H9 (cell line): ENCODE measurements around the gene B4GALT6. TPM values are rescaled to one million over a fixed set of nuclear protein-coding genes. Genes with fewer than 3 reads are reported as not detected.

Source experiments
- DNase-seq: peaks from one replicate; pipeline ENCODE4 v3.0.0-alpha.2; 2017
- H2AFZ ChIP-seq: one replicate; pipeline ENCODE4 v1.6.1; 2013; ENCODE audit warnings: mild to moderate bottlenecking, low read length, control low read depth, moderate library complexity
- H2AK5ac ChIP-seq: 2 replicates; pipeline ENCODE4 v1.6.1; 2013; ENCODE audit warnings: low read length, control low read depth, mixed read lengths; ENCODE audit not compliant: insufficient read length
- H2BK120ac ChIP-seq: one replicate; pipeline ENCODE4 v1.6.1; 2013; ENCODE audit warnings: low read depth, mild to moderate bottlenecking, low read length, control low read depth, inconsistent platforms; ENCODE audit not compliant: poor library complexity, severe bottlenecking
- H2BK12ac ChIP-seq: 2 replicates; pipeline ENCODE4 v1.6.1; 2013; ENCODE audit warnings: low read length, control low read depth, mixed read lengths, low read depth; ENCODE audit not compliant: insufficient read length
- H2BK15ac ChIP-seq: 2 replicates; pipeline ENCODE4 v1.6.1; 2013; ENCODE audit warnings: low read depth, low read length, control low read depth
- H2BK20ac ChIP-seq: one replicate; pipeline ENCODE4 v1.6.1; 2013; ENCODE audit warnings: low read depth, mild to moderate bottlenecking, low read length, control low read depth, inconsistent platforms; ENCODE audit not compliant: poor library complexity, severe bottlenecking
- H2BK5ac ChIP-seq: 2 replicates; pipeline ENCODE4 v1.6.1; 2013; ENCODE audit warnings: low read length, control low read depth, mixed read lengths; ENCODE audit not compliant: insufficient read length
- H3K14ac ChIP-seq: 2 replicates; pipeline ENCODE4 v1.6.1; 2013; ENCODE audit warnings: low read length, control low read depth; ENCODE audit not compliant: insufficient read depth
- H3K18ac ChIP-seq: 2 replicates; pipeline ENCODE4 v1.6.1; 2013; ENCODE audit warnings: low read depth, mild to moderate bottlenecking, mixed read lengths, low read length, control low read depth; ENCODE audit not compliant: insufficient read length
- H3K23ac ChIP-seq: 2 replicates; pipeline ENCODE4 v1.6.1; 2013; ENCODE audit warnings: low read length, control low read depth, mixed read lengths, low read depth; ENCODE audit not compliant: insufficient read length
- H3K23me2 ChIP-seq: 2 replicates; pipeline ENCODE4 v1.6.1; 2013; ENCODE audit warnings: low read depth, mild to moderate bottlenecking, mixed read lengths, low read length, control low read depth; ENCODE audit not compliant: insufficient read length, poor library complexity, severe bottlenecking
- H3K27ac ChIP-seq: 2 replicates; pipeline ENCODE4 v1.5.1; 2013; ENCODE audit warnings: low read length, control low read depth, mixed read lengths, low read depth; ENCODE audit not compliant: insufficient read length
- H3K27me3 ChIP-seq: 2 replicates; pipeline ENCODE4 v1.6.1; 2013; ENCODE audit warnings: low read length, control low read depth, inconsistent platforms; ENCODE audit not compliant: insufficient read depth
- H3K4ac ChIP-seq: 2 replicates; pipeline ENCODE4 v1.6.1; 2013; ENCODE audit warnings: low read depth, mild to moderate bottlenecking, control low read depth, inconsistent platforms, low read length, moderate library complexity
- H3K4me1 ChIP-seq: 2 replicates; pipeline ENCODE4 v1.6.1; 2013; ENCODE audit warnings: low read length, control low read depth, inconsistent platforms; ENCODE audit not compliant: insufficient read depth
- H3K4me2 ChIP-seq: 2 replicates; pipeline ENCODE4 v1.6.1; 2013; ENCODE audit warnings: low read length, control low read depth, mixed read lengths; ENCODE audit not compliant: insufficient read length, insufficient read depth
- H3K56ac ChIP-seq: 2 replicates; pipeline ENCODE4 v1.6.1; 2013; ENCODE audit warnings: low read depth, mild to moderate bottlenecking, mixed read lengths, low read length, control low read depth; ENCODE audit not compliant: insufficient read length
- H3K79me1 ChIP-seq: 2 replicates; pipeline ENCODE4 v1.6.1; 2013; ENCODE audit warnings: low read depth, mild to moderate bottlenecking, moderate library complexity, low read length, control low read depth, inconsistent platforms; ENCODE audit not compliant: insufficient read depth, poor library complexity, severe bottlenecking
- H3K79me2 ChIP-seq: 2 replicates; pipeline ENCODE4 v1.6.1; 2013; ENCODE audit warnings: low read length, control low read depth, inconsistent platforms; ENCODE audit not compliant: insufficient read depth
- H3K9ac ChIP-seq: 2 replicates; pipeline ENCODE4 v1.6.1; 2013; ENCODE audit warnings: low read length, control low read depth, mixed read lengths; ENCODE audit not compliant: insufficient read length; ENCODE audit errors: extremely low read depth
- H3K9me3 ChIP-seq: one replicate; pipeline ENCODE4 v1.6.1; 2013; ENCODE audit warnings: low read depth, low read length, inconsistent platforms; ENCODE audit not compliant: control insufficient read depth
- H3T11ph ChIP-seq: one replicate; pipeline ENCODE4 v1.6.1; 2013; ENCODE audit warnings: mild to moderate bottlenecking, low read length, control low read depth, inconsistent platforms
- H4K20me1 ChIP-seq: one replicate; pipeline ENCODE4 v1.6.1; 2013; ENCODE audit not compliant: control insufficient read depth, insufficient read length, insufficient read depth
- H4K5ac ChIP-seq: 2 replicates; pipeline ENCODE4 v1.6.1; 2013; ENCODE audit warnings: low read depth, mild to moderate bottlenecking, mixed read lengths, low read length, control low read depth; ENCODE audit not compliant: insufficient read length
- H4K8ac ChIP-seq: replicated peaks from 2 replicates; pipeline ENCODE4 v1.6.1; 2013; ENCODE audit warnings: low read length, control low read depth, mixed read lengths, low read depth; ENCODE audit not compliant: insufficient read length
- H4K91ac ChIP-seq: 2 replicates; pipeline ENCODE4 v1.6.1; 2013; ENCODE audit warnings: low read depth, mild to moderate bottlenecking, moderate library complexity, mixed read lengths, low read length, control low read depth; ENCODE audit not compliant: insufficient read length
- H3K27ac Mint-ChIP-seq, 3 experiments: 2 replicates in 2 of 3; 3 replicates in 1 of 3; pipeline ENCODE4 v1.8.0; 2020 to 2021; ENCODE audit warnings: mixed read lengths in 3 of 3, mild to moderate bottlenecking in 1 of 3, moderate library complexity in 1 of 3
- H3K27me3 Mint-ChIP-seq: 2 replicates; pipeline ENCODE4 v1.8.0; 2021; ENCODE audit warnings: low read depth, mild to moderate bottlenecking, moderate library complexity, mixed read lengths
- H3K36me3 Mint-ChIP-seq, 3 experiments: 2 replicates in 2 of 3; 3 replicates in 1 of 3; pipeline ENCODE4 v1.8.0; 2020 to 2021; ENCODE audit warnings: low read depth in 3 of 3, mixed read lengths in 3 of 3; ENCODE audit not compliant: insufficient read depth in 1 of 3
- H3K4me1 Mint-ChIP-seq, 2 experiments: 2 replicates each; pipeline ENCODE4 v1.8.0; 2020; ENCODE audit warnings: mixed read lengths in 2 of 2
- H3K4me3 Mint-ChIP-seq, 2 experiments: 2 replicates in 1 of 2; 3 replicates in 1 of 2; pipeline ENCODE4 v1.8.0; 2020 to 2021; ENCODE audit warnings: mild to moderate bottlenecking in 2 of 2, mixed read lengths in 2 of 2, moderate library complexity in 1 of 2
- H3K9me3 Mint-ChIP-seq, 2 experiments: 2 replicates in 1 of 2; 3 replicates in 1 of 2; pipeline ENCODE4 v1.8.0; 2020; ENCODE audit warnings: mild to moderate bottlenecking in 2 of 2, mixed read lengths in 2 of 2, moderate library complexity in 1 of 2
- CTCF ChIP-seq: fragments of 200-600 bp; sonication (generic); conservative IDR thresholded peaks from 3 replicates; pipeline ENCODE4 v1.8.0; 2021; ENCODE audit warnings: antibody characterized with exemption, mild to moderate bottlenecking
- WGBS: extraction: QIAGEN DNeasy Blood & Tissue Kit; methylation state at CpG from one replicate; pipeline ENCODE4 v1.1.7; 2013; ENCODE audit warnings: missing lambda C conversion rate, low lambda C conversion rate, mixed read lengths; ENCODE audit not compliant: insufficient read length; ENCODE audit errors: extremely low coverage; 5-methylcytosine and 5-hydroxymethylcytosine counted together
- total RNA-seq: library from RNA; stranded (reverse); gene quantifications from 2 replicates; pipeline ENCODE4 v1.2.1, GENCODE V29; 2021

Gene B4GALT6
- total RNA-seq, 1 experiment from 2014 or later = 34.1 TPM

- Histone ChIP-seq H2AFZ (no peak overlapping the region), H2BK20ac (no peak overlapping the region), H3K23me2 (no peaks in the 10 kb centered on the region), H3K4me2 (no peak overlapping the region), H3K14ac (no peak overlapping the region), H3K23ac (no peak overlapping the region), H2AK5ac (no peak overlapping the region), H3K79me2 (no peaks in the 10 kb centered on the region), H4K20me1 (no peaks in the 10 kb centered on the region), H3K56ac (no peak overlapping the region), H3K4me1 (no peaks in the 10 kb centered on the region), H2BK15ac (no peak overlapping the region), H3K27ac (no peak overlapping the region), H4K8ac (no peak overlapping the region), H3K79me1 (no peaks in the 10 kb centered on the region), H4K5ac (no peak overlapping the region), H3K4ac (no peak overlapping the region), H3K9me3 (no peaks in the 10 kb centered on the region), H2BK5ac (no peak overlapping the region), H3K9ac (no peak overlapping the region), H4K91ac (no peak overlapping the region), H2BK12ac (no peak overlapping the region), H3K27me3 (no peaks in the 10 kb centered on the region), H3K18ac (no peak overlapping the region), H2BK120ac (no peak overlapping the region), H3T11ph (no peak overlapping the region)
- no peak overlapping the region for H3K27ac Mint-ChIP-seq
- no peak for TF ChIP-seq CTCF
- peaks cover 35 to 41% (median 35%) of the 10 kb centered on the region in 3 experiments for H3K36me3 Mint-ChIP-seq
- H3K4me1 Mint-ChIP-seq = peaks cover 5 to 16% of the 10 kb centered on the region in 2 experiments
- WGBS = no CpG with 5 or more reads among the region's 4 CpGs
- no peaks in the 10 kb centered on the region for H3K27me3 Mint-ChIP-seq
- no peak for DNase-seq
- H3K4me3 Mint-ChIP-seq = no peak overlapping the region
- peaks cover 0 to 8% of the 10 kb centered on the region in 2 experiments; a peak in 2 of 5 replicates for H3K9me3 Mint-ChIP-seq
Measured at GRCh38 chr18:31660763-31661162, 23.6 kb downstream of the B4GALT6 start.
